CD14-positive monocyte (primary cell): ENCODE measurements around the gene FGF21. TPM values are rescaled to one million over a fixed set of nuclear protein-coding genes. Genes with fewer than 3 reads are reported as not detected.

Source experiments
- DNase-seq, 3 donors: peaks; one replicate each; pipeline ENCODE4 v3.0.0-alpha.2; 2011 to 2022
- H2AFZ ChIP-seq: 2 replicates; pipeline ENCODE4 v1.6.0; 2012; ENCODE audit warnings: mild to moderate bottlenecking, low read depth, low read length, inconsistent platforms; ENCODE audit not compliant: insufficient read depth, poor library complexity, severe bottlenecking
- H3K27ac ChIP-seq, 2 donors: 1 replicate in 1 of 2; 2 replicates in 1 of 2; pipeline ENCODE4 v1.5.1; 2012 to 2013; ENCODE audit warnings: low read length in 2 of 2, control low read depth in 1 of 2, inconsistent platforms in 1 of 2, low read depth in 1 of 2, mild to moderate bottlenecking in 1 of 2
- H3K27me3 ChIP-seq, 2 donors: one replicate each; pipeline versions ENCODE4 v1.6.0 to v1.6.1; 2011 to 2013; ENCODE audit warnings: low read length in 2 of 2; ENCODE audit not compliant: control insufficient read depth in 2 of 2, insufficient read depth in 2 of 2
- H3K36me3 ChIP-seq, 2 donors: replicated peaks in 1 of 2; 1 replicate in 1 of 2; 2 replicates in 1 of 2; pipeline versions ENCODE4 v1.5.1 to v1.6.1; 2012 to 2013; ENCODE audit warnings: low read length in 2 of 2, control low read depth in 1 of 2, inconsistent platforms in 1 of 2, mild to moderate bottlenecking in 1 of 2; ENCODE audit not compliant: insufficient read depth in 2 of 2, control insufficient read depth in 1 of 2
- H3K4me1 ChIP-seq, 2 donors: 1 replicate in 1 of 2; 2 replicates in 1 of 2; pipeline versions ENCODE4 v1.5.1 to v1.6.1; 2012 to 2013; ENCODE audit warnings: low read length in 2 of 2, control low read depth in 1 of 2, inconsistent platforms in 1 of 2, mild to moderate bottlenecking in 1 of 2, moderate library complexity in 1 of 2; ENCODE audit not compliant: insufficient read depth in 2 of 2, control insufficient read depth in 1 of 2
- H3K4me2 ChIP-seq: replicated peaks from 2 replicates; pipeline ENCODE3; 2012; ENCODE audit warnings: low read length, moderate library complexity, mild to moderate bottlenecking; ENCODE audit not compliant: poor library complexity, severe bottlenecking; ENCODE audit errors: extremely low read depth
- H3K4me3 ChIP-seq, 3 experiments: fragments of 200-600 bp in 1 of 3; sonication (generic) in 1 of 3; replicated peaks in 1 of 3; 1 replicate in 2 of 3; 2 replicates in 1 of 3; pipeline ENCODE4 v1.5.1; 2011 to 2013; ENCODE audit warnings: low read length in 3 of 3, mild to moderate bottlenecking in 3 of 3, control low read depth in 2 of 3, low read depth in 2 of 3, inconsistent platforms in 1 of 3, moderate library complexity in 1 of 3
- H3K79me2 ChIP-seq: 2 replicates; pipeline ENCODE4 v1.6.0; 2012; ENCODE audit warnings: mild to moderate bottlenecking, control low read depth, inconsistent platforms, low read length, moderate library complexity; ENCODE audit not compliant: insufficient read depth
- H3K9ac ChIP-seq: 2 replicates; pipeline ENCODE4 v1.6.0; 2017; ENCODE audit warnings: low read length, mild to moderate bottlenecking; ENCODE audit not compliant: insufficient read depth, poor library complexity, severe bottlenecking
- H3K9me3 ChIP-seq, 2 donors: replicated peaks in 1 of 2; 1 replicate in 1 of 2; 2 replicates in 1 of 2; pipeline versions ENCODE4 v1.5.1 to v1.6.1; 2012 to 2013; ENCODE audit warnings: low read length in 2 of 2, control low read depth in 1 of 2; ENCODE audit not compliant: control insufficient read depth in 1 of 2, insufficient read depth in 1 of 2
- H4K20me1 ChIP-seq: 2 replicates; pipeline ENCODE4 v1.6.0; 2012; ENCODE audit warnings: mild to moderate bottlenecking, low read length, control low read depth, moderate library complexity; ENCODE audit not compliant: insufficient read depth
- H3K27ac Mint-ChIP-seq, 7 donors: one replicate each; pipeline ENCODE4 v1.8.0; 2020; ENCODE audit warnings: mild to moderate bottlenecking in 7 of 7, mixed read lengths in 7 of 7, moderate library complexity in 6 of 7, inconsistent platforms in 2 of 7
- H3K27me3 Mint-ChIP-seq, 3 donors: one replicate each; pipeline ENCODE4 v1.8.0; 2021 to 2022; ENCODE audit warnings: low read depth in 3 of 3, mild to moderate bottlenecking in 3 of 3, mixed read lengths in 3 of 3, moderate library complexity in 3 of 3, inconsistent platforms in 1 of 3
- H3K36me3 Mint-ChIP-seq, 2 donors: one replicate each; pipeline ENCODE4 v1.8.0; 2020; ENCODE audit warnings: mixed read lengths in 2 of 2, inconsistent platforms in 1 of 2, mild to moderate bottlenecking in 1 of 2
- H3K4me1 Mint-ChIP-seq: one replicate; pipeline ENCODE4 v1.8.0; 2020; ENCODE audit warnings: mild to moderate bottlenecking, mixed read lengths
- H3K4me3 Mint-ChIP-seq, 2 donors: one replicate each; pipeline ENCODE4 v1.8.0; 2020; ENCODE audit warnings: mild to moderate bottlenecking in 2 of 2, mixed read lengths in 2 of 2, moderate library complexity in 1 of 2
- H3K9me3 Mint-ChIP-seq, 7 donors: one replicate each; pipeline ENCODE4 v1.8.0; 2020 to 2022; ENCODE audit warnings: mixed read lengths in 7 of 7, mild to moderate bottlenecking in 6 of 7, moderate library complexity in 6 of 7, inconsistent platforms in 2 of 7
- CTCF ChIP-seq: fragments of 200-600 bp; IDR thresholded peaks from one replicate; pipeline ENCODE4 v1.8.0; 2022; ENCODE audit warnings: antibody characterized with exemption, mild to moderate bottlenecking
- WGBS: methylation state at CpG from one replicate; pipeline ENCODE4 v1.1.5; 2013; ENCODE audit warnings: missing lambda C conversion rate; ENCODE audit not compliant: insufficient coverage; 5-methylcytosine and 5-hydroxymethylcytosine counted together
- intact Hi-C, 2 donors: fragments of 100-400 bp; cut with micrococcal nuclease; formaldehyde crosslinking; loops; one replicate each; pipeline versions ENCODE4 v1.15.0 to v1.15.1; 2023
- polyA plus RNA-seq, 3 donors: library from polyadenylated mRNA; depleted of rRNA in 1 of 3; unstranded in 2 of 3; stranded (reverse) in 1 of 3; fragments of 300-500 nt in 2 of 3; fragments of >200 nt in 1 of 3; fragmentation: Illumina TruSeq in 2 of 3; gene quantifications; 1 replicate in 2 of 3; 2 replicates in 1 of 3; pipeline ENCODE4 v1.2.3, GENCODE V29; 2012 to 2021

FGF21 gene
- polyA plus RNA-seq, 3 donors = not detected

DNA sequence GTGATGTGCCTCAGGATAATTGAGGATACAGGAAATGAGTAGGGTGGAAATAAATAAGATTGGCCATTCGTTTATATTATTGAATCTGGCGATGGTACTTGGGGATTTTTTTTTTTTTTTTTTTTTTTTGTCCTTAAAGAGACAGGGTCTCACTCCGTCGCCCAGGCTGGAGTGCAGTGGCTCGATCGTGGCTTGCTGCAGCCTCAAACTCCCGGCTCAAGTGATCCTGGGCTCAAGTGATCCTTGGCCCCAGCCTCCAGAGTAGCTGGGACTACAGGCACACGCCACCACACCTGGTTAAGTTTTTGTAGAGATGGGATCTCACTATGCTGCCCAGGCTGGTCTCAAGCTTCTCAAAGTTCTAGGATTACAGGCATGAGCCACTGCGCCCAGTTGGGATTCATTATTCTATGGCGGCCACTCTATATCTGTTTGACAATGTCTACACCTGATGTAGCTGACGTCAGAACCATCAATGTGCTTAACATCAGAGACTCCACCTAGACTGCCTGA is 33.1 kb upstream of the FGF21 start:
- H3K4me3 Mint-ChIP-seq = no peak overlapping the region
- H3K9me3 Mint-ChIP-seq = peaks cover 14 to 29% (median 27%) of the 10 kb centered on the region in 7 donors
- Histone ChIP-seq H3K9ac (no peak overlapping the region), H3K79me2 (no peaks in the 10 kb centered on the region), H3K4me1 (peaks cover 23 to 36% of the 10 kb centered on the region in 2 donors), H3K9me3 (peaks cover 13 to 27% of the 10 kb centered on the region in 2 donors), H3K4me2 (no peak overlapping the region), H2AFZ (no peak overlapping the region), H3K36me3 (no peaks in the 10 kb centered on the region), H3K27me3 (no peaks in the 10 kb centered on the region), H3K4me3 (no peak overlapping the region), H3K27ac (no peak overlapping the region), H4K20me1 (no peaks in the 10 kb centered on the region)
- H3K27ac Mint-ChIP-seq = no peak overlapping the region
- TF ChIP-seq CTCF = no peak
- peaks cover 2 to 18% of the 10 kb centered on the region in 2 donors for H3K36me3 Mint-ChIP-seq
- DNase-seq = no peak
- H3K4me1 Mint-ChIP-seq = peaks cover 29% of the 10 kb centered on the region
- WGBS = 95% methylated on average over 8 of the region's 11 CpGs
- intact Hi-C loops = loop anchor here in 1 of 2 donors (5.0 kb wide), 1 partner anchor 75 kb away; the partner anchor contains the start of gene CA11
- H3K27me3 Mint-ChIP-seq = peaks cover 0 to 9% (median 4%) of the 10 kb centered on the region in 3 donors

GRCh38 chr19:48724796-48725753 is 30.2 kb upstream of the FGF21 start:
- no peaks in the 10 kb centered on the region for H3K36me3 ChIP-seq
- Mint-ChIP-seq H3K4me3 (peak overlapping the region; percentile 16 to 51), H3K9me3 (peaks cover 24 to 50% (median 48%) of the 10 kb centered on the region in 7 donors), H3K27ac (peak overlapping the region; percentile 93 to 98 (median 97)), H3K36me3 (peaks cover 2 to 18% of the 10 kb centered on the region in 2 donors), H3K27me3 (peaks cover 4 to 10% (median 5%) of the 10 kb centered on the region in 3 donors), H3K4me1 (peaks cover 29% of the 10 kb centered on the region)
- 52% methylated on average over 7 of the region's 11 CpGs for WGBS
- H3K9me3 ChIP-seq = peaks cover 13 to 46% of the 10 kb centered on the region in 2 donors
- peak overlapping the region in 1 of 3 experiments; percentile 41 for H3K4me3 ChIP-seq
- DNase-seq = peak; percentile 63 to 78 (median 74)
- H3K79me2 ChIP-seq = no peaks in the 10 kb centered on the region
- peak overlapping the region; percentile 61 to 78 for H3K27ac ChIP-seq
- peak overlapping the region; percentile 37 for H3K4me2 ChIP-seq
- no peak for TF ChIP-seq CTCF
- H3K9ac ChIP-seq = no peak overlapping the region
- peaks cover 23 to 36% of the 10 kb centered on the region in 2 donors for H3K4me1 ChIP-seq
- no peaks in the 10 kb centered on the region for H4K20me1 ChIP-seq
- peak overlapping the region; percentile 60 for H2AFZ ChIP-seq
- no peaks in the 10 kb centered on the region for H3K27me3 ChIP-seq
- intact Hi-C loops = loop anchor here in 1 of 2 donors (5.0 kb wide), 1 partner anchor 78 kb away; the partner anchor contains the start of gene CA11
